H7 (cell line): ENCODE measurements around the gene FOXD4. TPM values are rescaled to one million over a fixed set of nuclear protein-coding genes. Genes with fewer than 3 reads are reported as not detected.
"Not testable (repeated sequence)": the region's sequence is repeated elsewhere in the genome, so short reads cannot be mapped to it uniquely, and the experiment has no call there.

Experiments used
- DNase-seq: peaks from one replicate; pipeline ENCODE4 v3.0.0; 2012
- H3K27me3 ChIP-seq: 2 replicates; pipeline ENCODE4 v1.6.0; 2011; ENCODE audit warnings: mild to moderate bottlenecking, low read length; ENCODE audit not compliant: control insufficient read depth, insufficient read depth
- H3K36me3 ChIP-seq: replicated peaks from 2 replicates; pipeline ENCODE4 v1.5.1; 2011; ENCODE audit warnings: low read length; ENCODE audit not compliant: control insufficient read depth, insufficient read depth
- H3K4me3 ChIP-seq: 2 replicates; pipeline ENCODE4 v1.5.1; 2011; ENCODE audit warnings: low read depth, mild to moderate bottlenecking, control low read depth, low read length, moderate library complexity; ENCODE audit not compliant: insufficient read depth
- total RNA-seq: library from RNA; depleted of rRNA; stranded (reverse); fragments of >200 nt; shearing (Covaris generic); gene quantifications from 2 replicates; pipeline ENCODE4 v1.2.3, GENCODE V29; 2014

Gene FOXD4
- total RNA-seq, 1 experiment from 2014 or later = not detected

DNA sequence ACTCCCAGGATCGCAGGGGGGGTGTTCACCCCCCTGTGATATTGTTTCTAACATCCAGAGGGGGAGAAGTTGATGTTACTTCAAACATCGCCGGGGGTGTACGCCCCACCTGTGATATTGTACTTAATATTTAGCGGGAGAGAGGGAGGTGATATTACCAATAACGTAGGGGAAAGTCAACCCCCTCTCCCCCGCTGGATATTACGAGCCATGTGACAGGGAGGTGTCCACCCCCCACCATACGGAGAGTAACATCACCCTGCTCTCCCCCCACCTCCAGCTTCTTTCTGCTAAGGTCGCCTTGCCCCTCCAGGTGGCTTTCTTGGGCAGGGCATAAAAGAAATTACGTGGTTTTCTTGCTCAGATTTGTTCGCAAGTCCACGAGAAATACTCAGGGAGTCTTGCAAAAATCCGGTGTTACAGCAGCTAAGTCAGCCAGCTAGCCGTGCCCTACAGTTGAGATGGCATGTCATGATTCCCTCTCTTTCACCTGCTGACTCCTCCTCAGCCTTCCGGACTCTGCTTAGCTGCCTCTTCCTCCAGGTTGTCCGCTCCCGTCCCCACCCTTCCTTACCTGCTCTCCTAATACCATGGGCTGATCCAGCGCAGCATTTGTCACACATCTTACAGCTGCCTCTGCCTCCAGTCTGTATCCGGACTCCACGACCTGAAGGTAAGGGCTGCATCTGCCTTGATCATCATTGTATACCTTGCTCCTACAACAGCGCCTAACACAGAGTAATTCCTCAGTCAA, 9.3 kb downstream of the FOXD4 start:
- not testable (repeated sequence) for DNase-seq, H3K36me3 ChIP-seq, H3K4me3 ChIP-seq
- peaks cover 54% of the 10 kb centered on the region for H3K27me3 ChIP-seq

DNA sequence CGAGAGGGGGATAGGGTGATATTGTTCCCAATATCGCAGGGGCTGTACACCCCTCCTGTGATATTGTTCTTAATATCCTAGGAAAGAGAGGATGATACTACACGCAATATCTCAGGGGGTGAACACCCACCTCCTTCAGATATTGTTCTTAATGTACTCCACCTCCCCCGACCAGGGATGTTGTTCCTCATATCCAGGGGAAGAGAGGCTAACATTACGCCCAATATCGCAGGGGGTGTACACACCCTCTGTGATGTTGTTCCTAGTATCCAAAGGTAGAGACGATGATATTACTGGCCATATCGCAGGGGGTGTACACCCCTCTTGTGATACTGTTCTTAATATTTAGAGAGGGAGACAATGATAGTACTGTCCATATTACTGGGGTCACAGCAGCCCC, 12.2 kb downstream of the FOXD4 start:
- not testable (repeated sequence) for DNase-seq, H3K4me3 ChIP-seq, H3K36me3 ChIP-seq
- H3K27me3 ChIP-seq = peaks cover 31% of the 10 kb centered on the region

DNA sequence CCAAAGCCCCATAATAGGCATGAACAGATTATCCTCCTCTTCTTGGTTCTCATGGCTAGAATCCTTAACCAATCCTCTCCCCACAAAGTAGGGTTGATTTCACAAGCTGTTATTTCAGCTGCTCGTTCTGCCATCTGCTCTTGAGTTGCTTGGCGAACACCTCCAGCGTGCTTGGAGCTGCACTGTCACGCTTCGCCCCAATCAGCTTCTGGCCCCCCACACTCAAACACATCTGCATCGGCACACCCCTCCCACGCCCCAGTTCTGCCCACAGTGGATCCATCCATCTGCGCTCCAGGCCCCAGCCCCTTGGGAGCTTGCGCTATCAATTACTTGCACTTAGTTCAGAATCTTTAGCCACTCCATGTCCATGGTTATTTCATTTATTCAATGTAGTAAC, 17.8 kb downstream of the FOXD4 start:
- H3K36me3 ChIP-seq, H3K4me3 ChIP-seq, H3K27me3 ChIP-seq, DNase-seq: not testable (repeated sequence)

DNA sequence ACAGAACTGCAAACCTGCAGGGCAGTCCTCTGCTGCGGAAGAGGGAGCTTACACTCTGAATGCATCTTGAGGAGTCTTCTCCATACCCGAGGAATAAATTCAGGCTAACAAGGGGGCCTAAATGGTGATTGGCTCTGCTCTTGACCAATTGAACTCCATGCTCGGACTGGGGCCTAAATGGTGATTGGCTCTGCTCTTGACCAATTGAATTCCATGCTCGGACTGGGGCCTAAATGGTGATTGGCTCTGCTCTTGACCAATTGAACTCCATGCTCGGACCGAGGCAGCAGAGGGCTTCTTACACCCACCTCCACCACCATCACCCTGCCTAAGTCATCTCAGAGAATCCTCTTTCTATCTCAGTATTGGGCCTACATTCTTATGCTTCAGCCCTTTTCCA, 18.4 kb downstream of the FOXD4 start:
- DNase-seq, H3K36me3 ChIP-seq, H3K4me3 ChIP-seq, H3K27me3 ChIP-seq: not testable (repeated sequence)

DNA sequence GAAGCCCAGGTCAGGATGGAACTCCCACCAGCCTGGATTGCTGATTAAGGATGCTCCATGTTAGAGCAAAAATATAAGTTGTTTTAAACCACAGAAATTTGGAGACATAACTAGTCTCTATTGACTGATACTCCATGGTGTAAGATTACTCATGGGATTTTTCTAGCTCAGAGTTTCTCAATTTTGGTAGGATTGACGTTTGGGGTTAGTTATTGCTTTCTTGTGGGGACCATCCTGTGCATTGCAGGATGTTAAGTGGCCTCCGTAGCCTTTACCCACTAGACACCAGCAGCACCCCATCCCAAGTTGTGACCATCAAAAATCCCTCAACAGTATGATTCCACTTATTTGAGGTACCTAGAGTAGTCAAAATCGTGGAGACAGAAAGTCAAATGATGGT, 19.4 kb downstream of the FOXD4 start:
- not testable (repeated sequence) for H3K27me3 ChIP-seq, DNase-seq, H3K4me3 ChIP-seq, H3K36me3 ChIP-seq

DNA sequence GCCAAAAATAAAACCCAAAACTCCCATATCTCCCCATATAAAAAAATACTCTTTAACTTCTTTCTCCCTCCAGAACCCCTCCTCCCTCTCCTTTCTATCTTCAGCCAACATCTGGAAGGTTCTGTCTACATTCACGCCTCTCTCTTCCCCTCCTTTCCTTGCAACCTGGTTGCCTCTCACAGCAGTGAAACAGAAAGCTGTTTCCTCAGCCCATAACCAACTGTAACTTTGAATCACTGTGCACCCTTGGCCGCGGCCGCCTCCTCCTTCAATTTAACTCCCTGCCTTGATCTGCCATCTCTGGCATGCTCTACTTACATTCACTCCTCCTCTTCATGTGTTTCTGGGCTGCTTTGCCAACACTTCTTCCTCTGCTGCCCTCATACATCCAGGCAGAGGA, 23.2 kb downstream of the FOXD4 start:
- not testable (repeated sequence) for H3K4me3 ChIP-seq, DNase-seq, H3K36me3 ChIP-seq, H3K27me3 ChIP-seq

DNA sequence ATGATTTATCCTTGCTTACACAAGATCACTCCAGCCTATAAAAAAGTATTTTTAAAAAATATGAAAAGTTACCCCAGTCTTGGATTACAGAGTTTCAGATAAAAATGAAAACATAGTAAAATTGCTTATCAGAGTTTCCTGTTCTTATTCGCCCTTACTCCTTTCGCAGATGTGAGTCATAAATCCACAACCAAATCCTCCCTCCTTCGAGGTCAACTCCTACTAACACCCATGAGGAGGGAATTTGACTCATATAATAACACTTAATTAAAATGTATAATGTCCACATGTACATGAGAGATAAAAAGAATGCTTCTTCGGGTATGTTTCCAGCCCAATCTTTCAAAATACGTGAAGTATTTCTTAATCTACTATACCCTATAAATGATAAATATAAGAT, 23.9 kb downstream of the FOXD4 start:
- not testable (repeated sequence) for DNase-seq, H3K27me3 ChIP-seq, H3K4me3 ChIP-seq, H3K36me3 ChIP-seq

DNA sequence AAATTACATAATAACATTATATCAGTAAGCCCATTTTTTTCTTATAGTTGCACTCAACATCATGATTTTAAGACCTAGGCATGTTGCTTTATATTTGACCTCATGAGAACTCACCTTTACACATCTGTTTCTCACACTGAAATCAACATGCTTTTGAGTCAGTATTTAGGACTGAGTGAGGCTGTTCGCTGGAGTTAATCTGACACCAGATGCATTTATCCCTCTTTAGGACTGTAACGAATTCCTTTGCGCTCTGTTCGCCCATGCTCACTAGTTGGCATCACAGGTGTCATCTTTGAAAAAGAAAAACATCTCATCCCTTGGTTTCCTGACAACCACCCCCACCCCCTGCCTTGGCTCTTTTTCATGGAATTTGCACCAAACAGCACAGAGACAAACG, 24.3 kb downstream of the FOXD4 start:
- H3K27me3 ChIP-seq, DNase-seq, H3K36me3 ChIP-seq, H3K4me3 ChIP-seq: not testable (repeated sequence)

DNA sequence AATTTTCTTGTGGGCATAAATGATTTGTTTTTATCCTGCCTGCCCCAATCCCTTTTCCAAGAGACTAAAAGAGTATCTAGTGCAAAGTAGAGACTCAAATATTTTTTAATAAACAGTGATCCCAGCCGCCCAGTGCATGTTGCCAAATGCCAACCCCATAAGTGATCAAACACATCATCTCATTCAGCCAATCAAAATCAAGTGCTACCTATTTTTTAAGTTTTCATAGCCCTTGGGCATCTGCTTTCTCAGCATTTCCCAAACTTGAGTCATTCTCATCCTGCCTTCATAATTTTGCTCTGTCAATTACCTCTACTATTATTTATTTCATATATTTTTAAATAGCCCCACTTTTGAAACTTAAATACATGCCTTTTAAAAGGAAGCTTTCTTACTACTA, 27.4 kb downstream of the FOXD4 start:
- not testable (repeated sequence) for H3K4me3 ChIP-seq, DNase-seq, H3K36me3 ChIP-seq, H3K27me3 ChIP-seq

DNA sequence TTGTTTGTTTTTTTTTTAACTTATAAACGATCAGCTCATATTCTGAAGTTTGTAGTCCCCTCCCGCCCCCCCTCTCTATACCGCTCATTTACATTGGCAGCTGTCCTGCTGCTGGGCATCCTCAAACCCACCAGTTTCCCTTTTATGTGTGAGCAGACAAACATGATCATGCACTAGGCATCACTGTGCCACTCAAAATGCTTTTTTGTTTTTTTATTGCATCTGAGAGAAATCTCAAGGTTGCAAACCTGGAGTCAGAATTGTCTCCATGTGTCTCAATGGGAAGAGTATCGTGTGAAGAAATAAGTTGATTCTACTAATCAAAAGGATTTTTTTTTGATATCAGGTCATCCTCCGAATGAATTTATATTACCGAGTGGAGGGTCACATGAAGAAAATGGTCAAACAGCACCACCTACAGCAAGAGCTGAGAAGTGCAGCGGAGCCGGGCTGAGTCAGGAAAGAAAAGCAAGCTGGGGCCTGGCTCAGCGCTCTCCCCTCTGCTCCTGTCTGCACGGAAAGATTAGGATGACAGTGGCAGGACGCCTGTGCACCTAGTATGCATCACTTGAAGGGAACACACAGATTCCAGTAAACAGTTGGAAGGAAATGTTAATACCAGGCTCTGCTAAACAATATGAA, 29.7 kb downstream of the FOXD4 start:
- not testable (repeated sequence) for H3K36me3 ChIP-seq, H3K27me3 ChIP-seq, DNase-seq, H3K4me3 ChIP-seq

DNA sequence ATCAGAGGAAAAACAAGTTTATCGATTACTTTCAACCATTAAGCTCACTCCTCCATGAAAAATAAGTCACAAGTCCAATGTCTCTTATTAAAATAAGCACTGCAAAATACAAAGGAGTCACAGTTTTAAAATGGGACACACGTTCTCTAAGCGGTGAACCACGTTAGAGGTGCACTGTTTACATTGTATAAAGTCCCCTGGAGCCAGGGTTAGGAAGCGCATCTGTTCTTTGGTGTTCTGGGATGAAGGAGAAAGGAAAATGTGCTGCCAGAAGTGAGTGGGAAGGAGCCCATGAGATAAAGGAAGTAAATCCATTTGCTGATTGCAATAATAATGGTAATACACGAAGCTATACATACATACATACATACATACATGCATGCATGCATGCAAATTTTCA, 30.4 kb downstream of the FOXD4 start:
- not testable (repeated sequence) for H3K4me3 ChIP-seq, H3K27me3 ChIP-seq, DNase-seq, H3K36me3 ChIP-seq

DNA sequence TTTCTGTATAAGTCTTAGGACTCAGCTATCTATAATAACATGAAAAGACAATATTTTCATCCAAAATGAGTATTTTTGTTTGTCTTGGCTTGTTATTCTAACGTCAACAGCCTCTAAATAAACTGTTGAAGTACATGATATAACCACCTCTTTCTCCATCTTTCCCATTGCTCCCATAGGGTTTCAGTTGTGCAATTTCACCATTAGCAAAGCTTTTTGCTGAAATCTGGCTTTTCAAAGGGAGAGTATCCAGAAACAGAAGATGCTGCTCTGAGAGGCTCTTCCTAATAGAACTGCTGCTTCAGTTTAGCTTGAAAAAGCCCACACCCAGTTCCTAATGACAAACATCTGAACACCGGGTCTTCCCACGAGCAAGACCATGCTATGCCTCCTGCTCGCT, 31.1 kb downstream of the FOXD4 start:
- not testable (repeated sequence) for DNase-seq, H3K36me3 ChIP-seq, H3K27me3 ChIP-seq

DNA sequence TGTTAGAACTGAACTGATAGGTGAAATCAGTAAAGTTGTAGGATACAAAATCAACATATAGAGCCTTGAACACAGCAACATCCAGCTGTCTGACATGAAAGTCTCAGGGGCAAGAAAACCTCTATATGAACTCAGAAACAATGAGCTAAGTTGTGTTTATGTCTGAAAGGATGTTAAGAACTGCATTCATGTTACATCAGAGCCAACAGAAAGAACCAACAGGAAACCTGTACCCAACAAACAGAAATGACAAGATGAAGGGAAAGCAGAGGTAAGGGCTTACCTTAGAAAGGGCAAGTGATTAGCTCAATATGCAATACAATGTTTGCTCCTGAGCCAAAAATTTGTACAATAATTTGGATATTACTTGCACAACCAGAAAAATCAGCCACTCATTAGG, 31.5 kb downstream of the FOXD4 start:
- not testable (repeated sequence) for H3K4me3 ChIP-seq, H3K36me3 ChIP-seq, DNase-seq, H3K27me3 ChIP-seq

More for the DNA sequence above, 31.1 kb downstream of the FOXD4 start:
- H3K4me3 ChIP-seq = not testable (repeated sequence)

DNA sequence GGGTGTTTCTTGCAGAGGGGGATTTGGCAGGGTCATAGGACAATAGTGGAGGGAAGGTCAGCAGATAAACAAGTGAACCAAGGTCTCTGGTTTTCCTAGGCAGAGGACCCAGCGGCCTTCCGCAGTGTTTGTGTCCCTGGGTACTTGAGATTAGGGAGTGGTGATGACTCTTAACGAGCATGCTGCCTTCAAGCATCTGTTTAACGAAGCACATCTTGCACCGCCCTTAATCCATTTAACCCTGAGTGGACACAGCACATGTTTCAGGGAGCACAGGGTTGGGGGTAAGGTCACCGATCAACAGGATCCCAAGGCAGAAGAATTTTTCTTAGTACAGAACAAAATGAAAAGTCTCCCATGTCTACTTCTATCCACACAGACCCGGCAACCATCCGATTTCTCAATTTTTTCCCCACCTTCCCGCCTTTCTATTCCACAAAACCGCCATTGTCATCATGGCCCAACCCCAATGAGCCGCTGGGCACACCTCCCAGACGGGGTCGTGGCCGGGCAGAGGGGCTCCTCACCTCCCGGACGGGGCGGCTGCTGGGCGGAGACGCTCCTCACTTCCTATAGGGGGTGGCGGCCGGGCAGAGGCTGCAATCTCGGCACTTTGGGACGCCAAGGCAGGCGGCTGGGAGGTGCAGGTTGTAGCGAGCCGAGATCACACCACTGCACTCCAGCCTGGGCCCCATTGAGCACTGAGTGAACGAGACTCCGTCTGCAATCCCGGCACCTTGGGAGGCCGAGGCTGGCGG, 35.1 kb downstream of the FOXD4 start:
- not testable (repeated sequence) for H3K4me3 ChIP-seq, DNase-seq

DNA sequence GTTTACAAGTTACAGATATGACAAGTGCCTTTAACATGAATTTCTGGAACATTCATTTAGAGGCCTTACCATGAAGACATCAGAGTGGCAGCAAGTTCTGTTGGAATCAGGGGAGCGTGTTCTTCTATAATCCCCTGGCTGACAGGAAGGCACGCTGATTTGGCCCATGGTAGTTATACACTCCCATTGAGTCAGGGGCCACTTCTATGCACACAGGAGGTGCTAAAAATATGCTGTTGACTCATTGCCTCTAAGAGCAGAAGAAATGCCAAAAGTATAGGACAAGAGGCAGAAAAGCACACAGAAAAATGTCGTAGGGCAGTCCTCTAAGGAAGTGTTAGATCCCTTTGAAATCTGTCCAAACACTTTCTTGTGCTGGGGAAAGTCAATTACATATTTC, 39.9 kb downstream of the FOXD4 start:
- H3K4me3 ChIP-seq, DNase-seq, H3K36me3 ChIP-seq: not testable (repeated sequence)
- H3K27me3 ChIP-seq = peaks cover 14% of the 10 kb centered on the region

More for the DNA sequence above, 35.1 kb downstream of the FOXD4 start:
- H3K36me3 ChIP-seq, H3K27me3 ChIP-seq: not testable (repeated sequence)
